K562 (cell line): ENCODE data around the gene FAM193A. TPM values are rescaled to one million over a fixed set of nuclear protein-coding genes. Genes with fewer than 3 reads are reported as not detected.
A peak's percentile ranks its signal among the peaks of the same experiment; 100 is the strongest.

Source experiments
- ATAC-seq: fragments of 200-7000 bp; cut with Tn5 transposase; 3 replicates; pipeline ENCODE4 v1.9.1; 2020; ENCODE audit warnings: moderate library complexity
- BruUV-seq: library from RNA; stranded (reverse); fragments of 400-500 nt; replicated peaks from 2 replicates; lab custom pipeline; 2021; lab: Mats Ljungman, UMichigan
- CTCF ChIA-PET: fragments of 300-600 bp; formaldehyde crosslinking; extraction: SDS; loops from one replicate; lab custom pipeline; 2021; ENCODE audit warnings: low intra/inter-chr PET ratio; lab: Yijun Ruan, JAX
- POLR2A ChIA-PET: fragments of 300-600, 350-650 bp; sonication (Branson Sonifier 250); formaldehyde crosslinking; extraction: SDS; loops from one replicate; lab custom pipeline; 2021; ENCODE audit warnings: antibody characterized with exemption, inconsistent platforms; lab: Yijun Ruan, JAX
- DNase-seq, 4 experiments: peaks; one replicate each; pipeline versions ENCODE4 v3.0.0 to v3.0.0-alpha.2; 2011 to 2018; ENCODE audit warnings: low spot score in 3 of 4, mixed read lengths in 3 of 4; ENCODE audit errors: extremely low read depth in 1 of 4
- FAIRE-seq: peaks from 2 replicates; lab custom pipeline; 2011; peaks lifted over from hg19 to GRCh38; lab: Jason Lieb, UNC
- H2AFZ ChIP-seq: 2 replicates; pipeline ENCODE4 v1.6.0; 2011; ENCODE audit warnings: low read depth, low read length, control low read depth, inconsistent platforms
- H3K27ac ChIP-seq: fragments of 200-600 bp; 3 replicates; pipeline ENCODE4 v1.8.0; 2011; ENCODE audit warnings: low read depth, mild to moderate bottlenecking, control low read depth, inconsistent platforms, low read length, moderate library complexity, mixed read lengths; ENCODE audit errors: extremely low read depth
- H3K27me3 ChIP-seq, 2 experiments: fragments of 300-600 bp in 1 of 2; 2 replicates in 1 of 2; 3 replicates in 1 of 2; pipeline versions ENCODE4 v1.6.0 to v1.8.0; 2011; ENCODE audit warnings: inconsistent platforms in 2 of 2, low read length in 2 of 2, mild to moderate bottlenecking in 1 of 2, mixed read lengths in 1 of 2, moderate library complexity in 1 of 2; ENCODE audit not compliant: control insufficient read depth in 2 of 2, insufficient read depth in 2 of 2
- H3K36me3 ChIP-seq: fragments of 300-600 bp; 3 replicates; pipeline ENCODE4 v1.8.0; 2011; ENCODE audit warnings: mild to moderate bottlenecking, low read length, inconsistent platforms; ENCODE audit not compliant: control insufficient read depth, insufficient read depth
- H3K4me1 ChIP-seq, 2 experiments: fragments of 200-600 bp in 1 of 2; replicated peaks in 1 of 2; 2 replicates in 1 of 2; 3 replicates in 1 of 2; pipeline versions ENCODE4 v1.5.1 to v1.8.0; 2011; ENCODE audit warnings: inconsistent platforms in 2 of 2, low read length in 2 of 2, mild to moderate bottlenecking in 1 of 2, mixed read lengths in 1 of 2, moderate library complexity in 1 of 2; ENCODE audit not compliant: control insufficient read depth in 2 of 2, insufficient read depth in 2 of 2
- H3K4me2 ChIP-seq: 2 replicates; pipeline ENCODE4 v1.6.1; 2011; ENCODE audit warnings: low read length, control low read depth, inconsistent platforms, mixed read lengths; ENCODE audit not compliant: insufficient read depth
- H3K4me3 ChIP-seq: fragments of 200-600 bp; sonication (generic), shearing (Covaris generic); 2 replicates; pipeline ENCODE4 v1.5.1; 2016; ENCODE audit warnings: control low read depth, inconsistent platforms
- H3K79me2 ChIP-seq: fragments of 200-600 bp; 3 replicates; pipeline ENCODE4 v1.8.0; 2011; ENCODE audit warnings: low read length, inconsistent platforms; ENCODE audit not compliant: control insufficient read depth, insufficient read depth
- H3K9ac ChIP-seq, 2 experiments: 2 replicates each; pipeline versions ENCODE4 v1.6.0 to v1.6.1; 2011; ENCODE audit warnings: low read depth in 2 of 2, low read length in 2 of 2, control low read depth in 1 of 2, inconsistent platforms in 1 of 2, mild to moderate bottlenecking in 1 of 2, mixed read lengths in 1 of 2; ENCODE audit not compliant: insufficient read depth in 1 of 2
- H3K9me1 ChIP-seq: one replicate; pipeline ENCODE4 v1.6.0; 2011; ENCODE audit warnings: inconsistent platforms, mild to moderate bottlenecking, low read length, moderate library complexity; ENCODE audit not compliant: control insufficient read depth, insufficient read depth
- H3K9me3 ChIP-seq: replicated peaks from 2 replicates; pipeline ENCODE4 v1.5.1; 2011; ENCODE audit warnings: low read depth, low read length, inconsistent platforms; ENCODE audit not compliant: control insufficient read depth, insufficient read depth
- H4K20me1 ChIP-seq: replicated peaks from 2 replicates; pipeline ENCODE4 v1.6.1; 2011; ENCODE audit warnings: low read length, inconsistent platforms, mixed read lengths; ENCODE audit not compliant: control insufficient read depth, insufficient read depth
- HNRNPL ChIP-seq: fragments of 200-400 bp; formaldehyde crosslinking; IDR thresholded peaks from 2 replicates; pipeline ENCODE4 v1.6.1; 2017; ENCODE audit warnings: low read depth, mild to moderate bottlenecking, low read length
- POLR2G ChIP-seq: fragments of 200-400 bp; formaldehyde crosslinking; IDR thresholded peaks from 2 replicates; pipeline ENCODE4 v1.6.1; 2017; ENCODE audit warnings: low read depth, mild to moderate bottlenecking, antibody characterized with exemption, low read length, moderate library complexity
- ZC3H8 ChIP-seq: fragments of 450-650 bp; IDR thresholded peaks from 2 replicates; pipeline ENCODE4 v1.6.1; 2017
- WGBS: fragments of 100-300 bp; shearing (Covaris generic); methylation state at CpG from one replicate; pipeline ENCODE4 v1.1.6; 2016; ENCODE audit warnings: low coverage, mixed read lengths; ENCODE audit not compliant: insufficient coverage; ENCODE audit errors: missing lambda C conversion rate; 5-methylcytosine and 5-hydroxymethylcytosine counted together
- in situ Hi-C: fragments of 300-500 bp; cut with MboI; formaldehyde crosslinking; loops from 4 replicates; pipeline ENCODE4 v1.15.0; 2018; ENCODE audit warnings: inconsistent platforms, mixed read lengths
- intact Hi-C: fragments of 100-400 bp; cut with micrococcal nuclease; formaldehyde crosslinking; loops from 2 replicates; pipeline ENCODE4 v1.14.2; 2022
- polyA plus RNA-seq, 8 experiments: library from polyadenylated mRNA; depleted of rRNA in 4 of 8; stranded (reverse) in 5 of 8; unstranded in 3 of 8; fragments of >200 nt; fragmentation: Nextera tagmentation in 2 of 8; fragmentation: Illumina TruSeq in 1 of 8; extraction: Ambion mirVana in 2 of 8; extraction: Trizol in 1 of 8; gene quantifications; 2 replicates each; pipeline versions ENCODE4 v1.2.1 to v1.2.3, GENCODE V29; 2011 to 2014; ENCODE audit warnings: inconsistent platforms in 1 of 8, missing spikeins in 1 of 8
- total RNA-seq, 7 experiments: library from RNA; depleted of rRNA in 6 of 7; stranded (reverse); fragments of >200 nt in 6 of 7; fragmentation: Illumina TruSeq in 2 of 7; extraction: Trizol in 2 of 7; gene quantifications; 2 replicates each; pipeline versions ENCODE4 v1.2.1 to v1.2.3, GENCODE V29; 2011 to 2021; ENCODE audit warnings: low replicate concordance in 1 of 7

Gene FAM193A
- total and polyA plus RNA-seq, 9 of the 15 experiments (the other 6 are each of a cell fraction or from before 2014, with no cell fraction given), result 0.46 to 24.6 (median 9.6) TPM

- no peaks in the 10 kb centered on the region; the same call in 1 of the 2 replicates for H4K20me1 ChIP-seq
- no peak overlapping the region for H3K9ac ChIP-seq
- BruUV-seq, result no TSS peak
- H3K4me3 ChIP-seq, result no peak overlapping the region
- TF ChIP-seq ZC3H8, result no peak
- 0 out of 2 replicates have a peak, but pooled peaks have one; percentile 5 for TF ChIP-seq POLR2G
- no peak for TF ChIP-seq HNRNPL
- TF ChIP-seq, all 486 proteins: peak for 1
- CTCF ChIA-PET, result no interaction called here
- H3K79me2 ChIP-seq, result no peaks in the 10 kb centered on the region
- H3K4me1 ChIP-seq, result peaks cover 2 to 14% of the 10 kb centered on the region in 2 experiments; a peak in 4 of 5 replicates
- no peaks in the 10 kb centered on the region for H3K9me3 ChIP-seq
- H3K27ac ChIP-seq, result no peak overlapping the region
- DNase-seq, result no peak
- 85% methylated on average over 21 of the region's 21 CpGs for WGBS
- no peak overlapping the region for H3K4me2 ChIP-seq
- no peak overlapping the region for H2AFZ ChIP-seq
- in situ Hi-C loops, result no loop called here
- no peak for FAIRE-seq
- H3K36me3 ChIP-seq, result peaks cover 66% of the 10 kb centered on the region; the same call in 2 of the 3 replicates
- H3K9me1 ChIP-seq, result no peaks in the 10 kb centered on the region
- no peak for ATAC-seq
- no peaks in the 10 kb centered on the region for H3K27me3 ChIP-seq
- POLR2A ChIA-PET, result interaction anchor here (0.6 to 1.1 kb wide), 4 partner anchors 12 to 164 kb away, joined by 3 to 5 read pairs (median 3); partner anchors contain the start of gene TNIP2
- intact Hi-C loops, result no loop called here
Measured at GRCh38 chr4:2743518-2744445, 207.3 kb downstream of the FAM193A start.
